Endothelial cell of umbilical vein (primary cell): ENCODE measurements around the gene LIMCH1.
"Not testable (repeated sequence)": the region's sequence is repeated elsewhere in the genome, so short reads cannot be mapped to it uniquely, and the experiment has no call there.

ENCODE experiments used
- CTCF ChIP-seq, 2 donors: IDR thresholded peaks; 1 replicate in 1 of 2; 2 replicates in 1 of 2; pipeline ENCODE4 v1.5.1; 2011; ENCODE audit warnings: low read length in 2 of 2, mild to moderate bottlenecking in 2 of 2, moderate library complexity in 2 of 2, control low read depth in 1 of 2, inconsistent platforms in 1 of 2, low read depth in 1 of 2; ENCODE audit not compliant: insufficient read depth in 1 of 2; ENCODE audit errors: extremely low read depth in 1 of 2
- EZH2 ChIP-seq: IDR thresholded peaks from 2 replicates; pipeline ENCODE4 v1.6.1; 2012; ENCODE audit warnings: borderline replicate concordance, low read depth, mild to moderate bottlenecking, moderate library complexity, low read length, inconsistent platforms; ENCODE audit not compliant: severe bottlenecking
- GATA2 ChIP-seq: IDR thresholded peaks from 2 replicates; pipeline ENCODE4 v1.7.0; 2011; ENCODE audit warnings: low read depth, mild to moderate bottlenecking, moderate library complexity, mixed read lengths, low read length; ENCODE audit not compliant: insufficient read length, insufficient read depth
- MAX ChIP-seq: IDR thresholded peaks from 2 replicates; pipeline ENCODE4 v1.6.1; 2011; ENCODE audit not compliant: insufficient read depth, insufficient read length
- MYC ChIP-seq: IDR thresholded peaks from one replicate; pipeline ENCODE4 v1.6.1; 2011; ENCODE audit warnings: mild to moderate bottlenecking, low read depth, low read length
- POLR2A ChIP-seq: IDR thresholded peaks from 2 replicates; pipeline ENCODE4 v1.6.1; 2012; ENCODE audit warnings: low read depth, mild to moderate bottlenecking, control low read depth, low read length
- POLR2AphosphoS5 ChIP-seq: IDR thresholded peaks from 2 replicates; pipeline ENCODE4 v1.6.1; 2012; ENCODE audit warnings: low read depth, mild to moderate bottlenecking, control low read depth, low read length, moderate library complexity; ENCODE audit not compliant: insufficient read depth

GRCh38 chr4:41711654-41712053 lies 173.7 kb downstream of the LIMCH1 start:
- TF ChIP-seq EZH2; POLR2A; CTCF (IDR thresholded peaks at IDR 0.05; ENCODE audit: extremely low read depth in 1 of 2, insufficient read depth in 1 of 2, low read depth in 1 of 2, low read length in 2 of 2); MAX; MYC; POLR2AphosphoS5; GATA2: not testable (repeated sequence)
